HepG2 (cell line): Measurements from ENCODE around the gene RHCE. TPM values are rescaled to one million over a fixed set of nuclear protein-coding genes. Genes with fewer than 3 reads are reported as not detected.

Experiments used
- CERS6 ChIP-seq: sonication (generic); formaldehyde crosslinking; IDR thresholded peaks from 2 replicates; pipeline ENCODE4 v1.5.0; 2020; ENCODE audit warnings: missing genetic modification reagents
- FOXA1 ChIP-seq, 2 experiments: fragments of 450-650 bp in 1 of 2; sonication (generic) in 1 of 2; formaldehyde crosslinking in 1 of 2; IDR thresholded peaks; 2 replicates each; pipeline versions ENCODE4 v1.4.0 to v1.6.1; 2016 to 2020; ENCODE audit warnings: missing genetic modification reagents in 1 of 2
- JUNB ChIP-seq: sonication (generic); formaldehyde crosslinking; IDR thresholded peaks from 2 replicates; pipeline ENCODE4 v1.8.0; 2022; ENCODE audit warnings: missing genetic modification reagents, mild to moderate bottlenecking, borderline replicate concordance
- SNAPC5 ChIP-seq: sonication (generic); formaldehyde crosslinking; IDR thresholded peaks from 2 replicates; pipeline ENCODE4 v1.8.1; 2023; ENCODE audit warnings: mild to moderate bottlenecking, missing genetic modification reagents, borderline replicate concordance
- ZNF142 ChIP-seq: sonication (generic); formaldehyde crosslinking; IDR thresholded peaks from 2 replicates; pipeline ENCODE4 v1.4.0; 2020; ENCODE audit warnings: missing genetic modification reagents
- ZNF468 ChIP-seq: sonication (generic); formaldehyde crosslinking; IDR thresholded peaks from 2 replicates; pipeline ENCODE4 v1.8.0; 2022; ENCODE audit warnings: mild to moderate bottlenecking, moderate library complexity, missing genetic modification reagents
- ZNF768 ChIP-seq: sonication (generic); formaldehyde crosslinking; IDR thresholded peaks from 2 replicates; pipeline ENCODE4 v1.4.0; 2020; ENCODE audit warnings: missing genetic modification reagents
- polyA plus RNA-seq, 8 experiments: library from polyadenylated mRNA; depleted of rRNA in 3 of 8; stranded (reverse) in 7 of 8; unstranded in 1 of 8; fragments of >200 nt; fragmentation: Illumina TruSeq in 4 of 8; extraction: Trizol in 4 of 8; gene quantifications; 2 replicates each; pipeline versions ENCODE4 v1.2.1 to v1.2.3, GENCODE V29; 2011 to 2016; ENCODE audit warnings: low read depth in 4 of 8, missing spikeins in 1 of 8, mixed read lengths in 1 of 8; ENCODE audit not compliant: insufficient read depth in 1 of 8
- total RNA-seq, 5 experiments: library from RNA; depleted of rRNA; stranded (reverse); fragments of >200 nt; fragmentation: Illumina TruSeq; extraction: Trizol; gene quantifications; 2 replicates each; pipeline ENCODE4 v1.2.3, GENCODE V29; 2016; ENCODE audit warnings: low read depth in 1 of 5
- TF ChIP-seq, protein P1 (sequence below): sonication (generic); formaldehyde crosslinking; IDR thresholded peaks from 2 replicates; pipeline ENCODE4 v1.5.0; 2020; ENCODE audit warnings: mild to moderate bottlenecking, low read depth, missing genetic modification reagents, borderline replicate concordance
- TF ChIP-seq, protein P2 (sequence below): sonication (generic); formaldehyde crosslinking; IDR thresholded peaks from 2 replicates; pipeline ENCODE4 v1.4.0; 2020; ENCODE audit warnings: missing genetic modification reagents, borderline replicate concordance
- TF ChIP-seq, protein P3 (sequence below), 2 experiments: sonication (generic) in 1 of 2; formaldehyde crosslinking in 1 of 2; IDR thresholded peaks; 2 replicates each; pipeline versions ENCODE4 v1.4.0 to v1.6.1; 2016 to 2020; ENCODE audit warnings: borderline replicate concordance in 1 of 2, low read depth in 1 of 2, mild to moderate bottlenecking in 1 of 2, missing genetic modification reagents in 1 of 2

The RHCE gene
- total and polyA plus RNA-seq, 2 of the 13 experiments (the other 11 are each of a cell fraction or from before 2014, with no cell fraction given) = 0.30 TPM; not detected in 1

- TF ChIP-seq, protein P1, sequence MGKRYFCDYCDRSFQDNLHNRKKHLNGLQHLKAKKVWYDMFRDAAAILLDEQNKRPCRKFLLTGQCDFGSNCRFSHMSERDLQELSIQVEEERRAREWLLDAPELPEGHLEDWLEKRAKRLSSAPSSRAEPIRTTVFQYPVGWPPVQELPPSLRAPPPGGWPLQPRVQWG (CRISPR knock-in tag) = no peak
- TF ChIP-seq SNAPC5 = no peak
- peak; percentile 71; the same call in 1 of the 2 replicates for TF ChIP-seq ZNF142 (CRISPR knock-in tag)
- TF ChIP-seq ZNF768 = 0 out of 2 replicates have a peak, but pooled peaks have one; percentile 9
- TF ChIP-seq CERS6 (CRISPR knock-in tag) = no peak
- no peak for TF ChIP-seq JUNB (CRISPR knock-in tag)
- no peak for TF ChIP-seq FOXA1 (IDR thresholded peaks at IDR 0.05)
- TF ChIP-seq FOXA1 (CRISPR knock-in tag; IDR thresholded peaks at IDR 0.05) = no peak
- TF ChIP-seq, protein P2, sequence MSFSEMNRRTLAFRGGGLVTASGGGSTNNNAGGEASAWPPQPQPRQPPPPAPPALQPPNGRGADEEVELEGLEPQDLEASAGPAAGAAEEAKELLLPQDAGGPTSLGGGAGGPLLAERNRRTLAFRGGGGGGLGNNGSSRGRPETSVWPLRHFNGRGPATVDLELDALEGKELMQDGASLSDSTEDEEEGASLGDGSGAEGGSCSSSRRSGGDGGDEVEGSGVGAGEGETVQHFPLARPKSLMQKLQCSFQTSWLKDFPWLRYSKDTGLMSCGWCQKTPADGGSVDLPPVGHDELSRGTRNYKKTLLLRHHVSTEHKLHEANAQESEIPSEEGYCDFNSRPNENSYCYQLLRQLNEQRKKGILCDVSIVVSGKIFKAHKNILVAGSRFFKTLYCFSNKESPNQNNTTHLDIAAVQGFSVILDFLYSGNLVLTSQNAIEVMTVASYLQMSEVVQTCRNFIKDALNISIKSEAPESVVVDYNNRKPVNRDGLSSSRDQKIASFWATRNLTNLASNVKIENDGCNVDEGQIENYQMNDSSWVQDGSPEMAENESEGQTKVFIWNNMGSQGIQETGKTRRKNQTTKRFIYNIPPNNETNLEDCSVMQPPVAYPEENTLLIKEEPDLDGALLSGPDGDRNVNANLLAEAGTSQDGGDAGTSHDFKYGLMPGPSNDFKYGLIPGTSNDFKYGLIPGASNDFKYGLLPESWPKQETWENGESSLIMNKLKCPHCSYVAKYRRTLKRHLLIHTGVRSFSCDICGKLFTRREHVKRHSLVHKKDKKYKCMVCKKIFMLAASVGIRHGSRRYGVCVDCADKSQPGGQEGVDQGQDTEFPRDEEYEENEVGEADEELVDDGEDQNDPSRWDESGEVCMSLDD (CRISPR knock-in tag) = no peak
- TF ChIP-seq ZNF468 (CRISPR knock-in tag) = 0 out of 2 replicates have a peak, but pooled peaks have one; percentile 60
- TF ChIP-seq, protein P3, sequence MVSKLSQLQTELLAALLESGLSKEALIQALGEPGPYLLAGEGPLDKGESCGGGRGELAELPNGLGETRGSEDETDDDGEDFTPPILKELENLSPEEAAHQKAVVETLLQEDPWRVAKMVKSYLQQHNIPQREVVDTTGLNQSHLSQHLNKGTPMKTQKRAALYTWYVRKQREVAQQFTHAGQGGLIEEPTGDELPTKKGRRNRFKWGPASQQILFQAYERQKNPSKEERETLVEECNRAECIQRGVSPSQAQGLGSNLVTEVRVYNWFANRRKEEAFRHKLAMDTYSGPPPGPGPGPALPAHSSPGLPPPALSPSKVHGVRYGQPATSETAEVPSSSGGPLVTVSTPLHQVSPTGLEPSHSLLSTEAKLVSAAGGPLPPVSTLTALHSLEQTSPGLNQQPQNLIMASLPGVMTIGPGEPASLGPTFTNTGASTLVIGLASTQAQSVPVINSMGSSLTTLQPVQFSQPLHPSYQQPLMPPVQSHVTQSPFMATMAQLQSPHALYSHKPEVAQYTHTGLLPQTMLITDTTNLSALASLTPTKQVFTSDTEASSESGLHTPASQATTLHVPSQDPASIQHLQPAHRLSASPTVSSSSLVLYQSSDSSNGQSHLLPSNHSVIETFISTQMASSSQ (IDR thresholded peaks at IDR 0.05; ENCODE audit: low read depth) = no peak
- TF ChIP-seq, protein P3 (CRISPR knock-in tag; IDR thresholded peaks at IDR 0.05; ENCODE audit: borderline replicate concordance) = no peak
Measured at GRCh38 chr1:25430967-25431881, 10.6 kb upstream of the RHCE start (continued).
